ENCODE measurements around the gene FUBP1.
"Not testable (repeated sequence)": the region's sequence is repeated elsewhere in the genome, so short reads cannot be mapped to it uniquely, and the experiment has no call there.

FUBP1 gene

DNA sequence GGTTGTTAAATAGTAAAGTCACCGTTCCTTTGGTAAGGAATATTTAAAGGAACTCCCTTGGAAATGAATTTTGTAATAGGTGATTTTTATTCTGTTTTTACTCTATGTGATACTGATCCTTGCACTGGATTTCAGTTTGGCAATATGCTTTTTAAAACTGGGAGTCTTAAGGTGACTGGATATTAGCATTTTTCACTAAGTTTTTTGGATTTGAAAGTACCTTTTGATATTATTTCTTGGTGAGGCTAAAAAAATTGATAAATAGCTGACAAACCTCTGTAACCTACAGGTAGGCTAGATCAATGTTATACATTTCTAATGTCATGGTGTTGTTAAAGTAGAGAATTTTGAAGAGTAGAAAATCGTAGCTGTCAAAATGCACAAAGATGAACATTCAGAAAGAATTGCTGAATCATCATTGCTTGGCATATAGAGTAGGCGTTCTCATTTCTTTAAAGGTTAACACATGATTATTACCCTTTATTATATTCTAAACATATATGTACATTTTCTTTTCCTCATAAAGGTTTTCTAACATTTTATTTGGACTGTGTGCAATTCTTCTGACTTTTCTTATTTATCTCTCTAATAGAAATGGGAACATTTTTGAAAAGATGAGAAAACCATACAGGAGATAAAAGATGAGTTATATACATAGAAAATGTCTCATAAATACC, 24.3 kb upstream of the FUBP1 start:
- H3K4me3 ChIP-seq (ENCODE audit: control insufficient read depth, low read depth, low read length): peak overlapping the region; percentile 82
- TF ChIP-seq, protein P1, sequence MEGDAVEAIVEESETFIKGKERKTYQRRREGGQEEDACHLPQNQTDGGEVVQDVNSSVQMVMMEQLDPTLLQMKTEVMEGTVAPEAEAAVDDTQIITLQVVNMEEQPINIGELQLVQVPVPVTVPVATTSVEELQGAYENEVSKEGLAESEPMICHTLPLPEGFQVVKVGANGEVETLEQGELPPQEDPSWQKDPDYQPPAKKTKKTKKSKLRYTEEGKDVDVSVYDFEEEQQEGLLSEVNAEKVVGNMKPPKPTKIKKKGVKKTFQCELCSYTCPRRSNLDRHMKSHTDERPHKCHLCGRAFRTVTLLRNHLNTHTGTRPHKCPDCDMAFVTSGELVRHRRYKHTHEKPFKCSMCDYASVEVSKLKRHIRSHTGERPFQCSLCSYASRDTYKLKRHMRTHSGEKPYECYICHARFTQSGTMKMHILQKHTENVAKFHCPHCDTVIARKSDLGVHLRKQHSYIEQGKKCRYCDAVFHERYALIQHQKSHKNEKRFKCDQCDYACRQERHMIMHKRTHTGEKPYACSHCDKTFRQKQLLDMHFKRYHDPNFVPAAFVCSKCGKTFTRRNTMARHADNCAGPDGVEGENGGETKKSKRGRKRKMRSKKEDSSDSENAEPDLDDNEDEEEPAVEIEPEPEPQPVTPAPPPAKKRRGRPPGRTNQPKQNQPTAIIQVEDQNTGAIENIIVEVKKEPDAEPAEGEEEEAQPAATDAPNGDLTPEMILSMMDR (conservative IDR thresholded peaks at IDR 0.05; ENCODE audit: control insufficient read depth, insufficient read depth, low read depth, low read length): no peak
- no peak for DNase-seq (ENCODE audit: low read depth)

GRCh38 chr1:78000536-78000935, 21.7 kb upstream of the FUBP1 start:
- not testable (repeated sequence) for DNase-seq (ENCODE audit: low read depth); H3K4me3 ChIP-seq (ENCODE audit: control insufficient read depth, low read depth, low read length)

DNA sequence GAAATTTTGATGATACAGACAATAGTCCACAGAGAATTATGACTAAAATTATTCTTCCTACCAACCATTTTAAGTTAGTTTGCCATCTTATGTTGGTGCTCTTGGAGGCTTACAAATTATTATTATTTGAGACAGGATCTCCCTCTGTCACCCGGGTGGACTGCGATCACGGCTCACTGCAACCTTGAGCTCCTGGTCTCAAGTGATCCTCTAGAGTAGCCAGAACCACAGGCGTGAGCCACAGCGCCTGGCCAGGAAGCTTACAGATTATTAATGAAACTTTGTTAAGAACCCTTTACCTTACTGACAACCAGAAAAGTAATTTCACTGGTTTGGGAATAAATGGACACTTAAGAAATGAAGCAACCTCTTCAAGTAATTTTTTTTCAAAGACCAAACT, 17.9 kb upstream of the FUBP1 start:
- no peak for DNase-seq (ENCODE audit: low read depth)
- TF ChIP-seq, protein P1 (conservative IDR thresholded peaks at IDR 0.05; ENCODE audit: control insufficient read depth, insufficient read depth, low read depth, low read length): no peak
- H3K4me3 ChIP-seq (ENCODE audit: control insufficient read depth, low read depth, low read length): no peak overlapping the region

GRCh38 chr1:77994117-77994705, 15.3 kb upstream of the FUBP1 start:
- TF ChIP-seq, protein P1 (conservative IDR thresholded peaks at IDR 0.05; ENCODE audit: control insufficient read depth, insufficient read depth, low read depth, low read length): no peak
- no peak overlapping the region for H3K4me3 ChIP-seq (ENCODE audit: control insufficient read depth, low read depth, low read length)
- no peak for DNase-seq (ENCODE audit: low read depth)

- DNase-seq (ENCODE audit: low read depth): no peak
- no peak overlapping the region for H3K4me3 ChIP-seq (ENCODE audit: control insufficient read depth, low read depth, low read length)
- TF ChIP-seq, protein P1 (conservative IDR thresholded peaks at IDR 0.05; ENCODE audit: control insufficient read depth, insufficient read depth, low read depth, low read length): no peak
Observed at GRCh38 chr1:77991638-77992037, 12.8 kb upstream of the FUBP1 start.

- TF ChIP-seq, protein P1 (conservative IDR thresholded peaks at IDR 0.05; ENCODE audit: control insufficient read depth, insufficient read depth, low read depth, low read length): no peak
- DNase-seq (ENCODE audit: low read depth): no peak
- H3K4me3 ChIP-seq (ENCODE audit: control insufficient read depth, low read depth, low read length): no peak overlapping the region
Observed at GRCh38 chr1:77990629-77991204, 11.8 kb upstream of the FUBP1 start.

DNA sequence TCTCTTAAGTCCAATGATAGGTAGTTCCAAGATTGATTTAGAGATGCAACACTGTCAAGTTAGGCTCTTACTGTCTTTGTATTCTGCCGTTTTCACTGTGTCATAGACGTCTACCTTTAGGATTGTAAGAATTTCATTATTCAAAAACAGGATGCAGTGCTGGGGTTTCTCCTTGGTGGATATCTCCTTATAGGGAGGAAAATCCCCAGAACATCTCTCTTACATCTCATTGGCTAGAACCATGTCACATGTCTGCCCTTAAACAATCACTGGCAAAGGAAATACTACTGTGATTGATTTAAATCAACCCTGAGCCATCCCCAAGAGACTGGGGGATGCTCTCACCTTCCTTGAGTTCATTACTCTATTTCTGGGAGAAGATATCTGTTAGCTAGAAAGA, 10.9 kb upstream of the FUBP1 start:
- TF ChIP-seq, protein P1 (conservative IDR thresholded peaks at IDR 0.05; ENCODE audit: control insufficient read depth, insufficient read depth, low read depth, low read length): no peak
- no peak for DNase-seq (ENCODE audit: low read depth)
- H3K4me3 ChIP-seq (ENCODE audit: control insufficient read depth, low read depth, low read length): no peak overlapping the region
